ENCODE results near the gene GRIK4. TPM values are rescaled to one million over a fixed set of nuclear protein-coding genes. Genes with fewer than 3 reads are reported as not detected.

GRIK4 gene
- total RNA-seq, 1 donor from 2014 or later, result 0.10 TPM

DNA sequence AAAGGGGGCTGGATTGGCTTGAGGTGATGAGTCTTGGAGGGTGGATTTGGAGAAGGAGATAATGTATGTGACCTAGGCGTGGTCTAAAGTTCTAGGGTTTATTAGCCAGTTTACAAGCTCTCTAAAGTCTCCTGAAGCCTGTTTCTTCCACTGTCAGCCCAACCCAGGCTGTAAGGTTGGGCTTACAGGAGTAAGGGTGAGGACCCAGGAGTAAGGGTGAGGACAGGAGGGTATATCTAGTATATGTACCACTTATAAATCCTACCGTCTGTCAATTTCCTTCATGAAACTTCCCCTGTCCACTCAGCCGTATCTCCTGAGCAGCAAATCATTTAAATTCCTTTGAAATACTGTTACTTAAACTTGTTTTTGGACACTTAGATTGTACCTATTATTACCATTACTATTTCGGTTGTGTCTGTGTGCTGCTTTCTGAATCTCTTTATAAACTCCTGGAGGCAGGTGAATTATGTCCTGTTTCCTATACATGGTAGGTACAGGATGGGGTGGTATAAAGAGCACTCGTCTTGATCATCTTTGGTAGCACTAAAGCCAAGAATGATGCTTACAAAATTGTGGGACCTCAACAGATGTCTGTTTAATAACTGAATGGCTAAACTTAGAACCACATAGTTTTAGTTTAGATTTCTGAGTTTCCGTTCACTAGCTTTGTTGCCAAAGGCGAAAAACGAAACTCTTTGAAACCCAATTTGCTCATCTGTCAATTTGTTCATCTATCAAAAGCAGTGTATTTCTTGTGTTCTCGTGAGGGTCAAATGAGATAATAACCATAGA lies 192.0 kb downstream of the GRIK4 start:
- no peak for DNase-seq (ENCODE audit: low spot score)

GRCh38 chr11:120704256-120704750 lies 192.8 kb downstream of the GRIK4 start:
- no peak for DNase-seq (ENCODE audit: low spot score)

- no peak for DNase-seq (ENCODE audit: low spot score)
Observed at GRCh38 chr11:120706257-120706656, 194.7 kb downstream of the GRIK4 start.

DNA sequence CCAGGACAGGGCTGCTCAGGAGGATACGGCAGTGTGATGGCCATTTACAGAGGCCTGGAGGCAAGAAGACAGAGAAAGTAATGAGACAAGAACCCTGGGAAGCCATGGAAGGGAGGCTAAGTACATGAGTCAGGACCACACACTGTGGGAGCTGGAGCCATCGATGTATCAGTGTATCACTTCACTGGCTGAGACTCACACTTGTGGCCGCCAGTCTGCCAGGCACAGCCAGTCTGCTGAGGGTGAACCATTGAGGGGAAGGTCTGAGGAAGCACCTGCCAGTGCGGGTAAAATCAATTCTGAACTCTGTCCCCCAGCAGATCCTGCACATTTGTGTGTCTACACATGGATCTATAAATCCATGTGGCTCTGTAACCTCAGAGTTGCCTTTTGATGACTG lies 195.6 kb downstream of the GRIK4 start:
- DNase-seq (ENCODE audit: low spot score), result no peak

DNA sequence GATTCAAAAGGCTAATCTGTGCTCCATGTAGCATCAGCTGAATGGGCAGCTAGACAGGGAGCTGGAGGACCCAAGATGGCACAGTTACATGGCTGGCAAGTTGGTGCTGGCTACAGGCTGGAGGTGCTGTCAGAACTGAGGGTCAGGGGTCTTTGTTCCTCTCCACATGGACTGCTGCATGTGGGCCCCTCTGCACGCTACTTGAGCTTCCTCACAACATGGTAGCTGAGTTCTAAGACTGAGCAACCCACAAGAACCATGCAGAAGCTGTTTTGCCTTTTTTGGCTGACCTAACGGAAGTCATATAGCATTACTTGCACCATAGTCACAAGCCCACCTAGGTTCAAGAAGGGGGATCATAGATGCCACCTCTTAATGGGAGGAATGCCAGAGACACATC lies 196.1 kb downstream of the GRIK4 start:
- no peak for DNase-seq (ENCODE audit: low spot score)

- DNase-seq (ENCODE audit: low spot score), result no peak
Observed at GRCh38 chr11:120708511-120709183, 197.1 kb downstream of the GRIK4 start.

DNA sequence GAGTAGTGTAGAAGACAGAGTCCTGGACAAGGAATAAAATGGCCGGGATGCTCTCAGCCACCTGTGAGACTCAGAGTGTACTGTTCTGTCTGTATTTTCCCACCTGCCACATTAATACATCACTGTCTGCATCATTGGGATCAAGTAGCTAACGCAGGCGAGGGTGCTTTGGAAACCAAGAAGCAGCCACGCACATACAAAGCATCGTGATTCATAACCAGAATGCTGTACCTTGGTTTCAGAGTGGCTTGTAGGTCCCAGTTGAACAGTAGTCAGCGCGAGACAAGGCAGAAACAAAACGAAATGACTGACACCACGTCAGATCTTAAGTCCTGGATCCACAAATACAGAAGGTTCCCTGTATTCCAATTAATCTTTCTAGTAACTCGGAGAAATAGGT lies 198.3 kb downstream of the GRIK4 start:
- no peak for DNase-seq (ENCODE audit: low spot score)

DNA sequence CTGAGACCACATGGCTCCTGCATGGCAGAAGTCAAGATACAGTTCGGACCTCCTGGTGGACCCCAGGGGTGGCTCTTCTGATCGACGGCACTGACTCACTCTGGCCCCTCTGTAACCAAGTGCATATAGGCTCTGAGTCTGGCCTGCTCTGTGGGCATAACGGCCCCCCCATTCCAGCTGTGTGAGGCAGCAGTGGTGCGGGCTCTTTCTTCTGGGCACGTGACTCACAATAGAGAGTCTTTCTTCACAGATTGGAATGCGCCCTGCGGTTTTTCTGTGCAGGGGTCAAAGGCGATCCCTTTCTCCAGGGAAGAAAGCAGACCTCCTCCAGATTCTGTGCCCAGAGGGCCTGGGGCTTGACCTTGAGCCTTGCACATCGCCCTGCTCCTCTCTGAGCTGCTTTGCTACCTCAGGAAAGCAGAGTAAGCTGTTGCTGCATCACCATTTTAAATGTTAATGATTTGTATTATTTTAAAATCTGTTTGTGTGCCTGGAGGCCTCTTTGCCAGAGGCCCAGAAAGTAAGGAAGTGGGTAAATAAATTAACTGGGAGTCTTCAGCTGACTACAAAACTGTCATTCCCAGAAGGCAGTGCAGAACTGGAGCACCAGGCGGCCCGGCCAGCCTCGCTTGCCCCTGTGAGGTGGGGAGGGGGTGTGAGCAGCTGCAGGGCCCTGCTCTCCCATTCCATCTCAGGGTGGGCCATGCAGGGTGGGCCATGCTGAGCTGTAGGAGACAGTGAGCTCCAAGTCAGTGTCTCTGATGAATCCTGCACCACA lies 199.0 kb downstream of the GRIK4 start:
- DNase-seq (ENCODE audit: low spot score), result no peak

DNA sequence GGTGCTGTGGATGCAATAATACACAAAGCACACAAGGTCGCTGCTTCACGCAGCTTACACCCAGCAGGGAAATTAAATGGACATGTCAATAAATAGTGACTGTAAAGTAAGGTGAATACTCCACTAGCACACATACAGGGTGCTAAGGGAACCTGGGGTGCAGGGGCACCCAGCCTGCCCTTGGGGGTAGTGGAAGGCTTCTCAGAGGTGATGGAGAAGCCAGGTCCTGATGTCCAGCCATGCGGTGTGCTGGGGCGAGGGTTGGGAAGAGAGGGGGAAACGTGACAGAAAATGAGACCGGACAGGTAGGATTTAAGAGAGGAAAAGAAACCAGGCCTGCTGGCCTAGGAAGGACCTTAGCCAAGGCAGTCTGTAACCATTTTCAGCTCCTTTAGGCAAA lies 200.5 kb downstream of the GRIK4 start:
- DNase-seq (ENCODE audit: low spot score), result no peak

GRCh38 chr11:120712881-120713280 lies 201.3 kb downstream of the GRIK4 start:
- DNase-seq (ENCODE audit: low spot score), result no peak

- DNase-seq (ENCODE audit: low spot score), result no peak
Observed at GRCh38 chr11:120713296-120713695, 201.7 kb downstream of the GRIK4 start.

DNA sequence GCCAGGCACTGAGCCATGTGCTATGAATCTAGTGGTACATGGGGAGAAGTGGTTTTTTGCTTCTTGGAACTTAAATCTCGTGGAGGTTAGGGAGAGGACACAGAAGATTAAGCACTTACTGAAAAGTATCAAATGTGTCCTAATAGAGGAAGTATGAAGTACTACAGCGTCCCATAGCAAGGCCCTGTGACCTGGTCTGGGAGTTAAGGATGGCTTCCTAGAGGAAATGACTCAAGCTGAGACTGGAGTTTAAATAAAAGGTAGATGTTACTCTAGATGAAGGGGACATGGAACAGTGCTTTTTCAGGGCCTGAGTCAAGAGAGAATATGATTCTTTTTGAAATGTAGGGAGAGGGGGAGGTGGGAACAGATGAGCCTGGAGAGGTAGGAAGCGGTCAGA lies 202.9 kb downstream of the GRIK4 start:
- no peak for DNase-seq (ENCODE audit: low spot score)

GRCh38 chr11:120715239-120715638 lies 203.7 kb downstream of the GRIK4 start:
- DNase-seq (ENCODE audit: low spot score), result no peak

DNA sequence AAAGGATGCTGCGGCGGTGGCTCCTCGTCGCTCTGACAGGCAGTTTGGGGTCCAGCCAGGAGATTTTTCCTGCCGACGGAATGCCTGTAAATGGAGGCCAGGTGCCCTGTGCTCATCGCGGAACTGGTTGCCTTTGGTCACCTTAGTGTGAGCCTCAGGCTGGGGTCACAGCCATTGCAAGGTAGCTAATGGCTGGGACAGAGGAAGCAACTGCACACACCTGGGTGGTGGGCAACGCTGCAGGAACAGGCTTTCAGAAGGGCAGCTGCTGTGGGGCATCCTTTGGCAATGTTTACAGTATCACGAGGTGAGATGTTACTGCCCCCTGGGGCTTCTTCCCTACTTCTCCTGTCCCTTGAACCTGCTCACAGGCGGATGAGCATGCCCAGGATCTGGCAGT lies 205.5 kb downstream of the GRIK4 start:
- DNase-seq (ENCODE audit: low spot score), result peak; percentile 81

GRCh38 chr11:120717623-120718022 lies 206.1 kb downstream of the GRIK4 start:
- peak; percentile 60 for DNase-seq (ENCODE audit: low spot score)

GRCh38 chr11:120718171-120718570 lies 206.6 kb downstream of the GRIK4 start:
- DNase-seq (ENCODE audit: low spot score), result no peak

GRCh38 chr11:120719348-120719747 lies 207.8 kb downstream of the GRIK4 start:
- DNase-seq (ENCODE audit: low spot score), result no peak

- no peak for DNase-seq (ENCODE audit: low spot score)
Observed at GRCh38 chr11:120720760-120721159, 209.2 kb downstream of the GRIK4 start.

DNA sequence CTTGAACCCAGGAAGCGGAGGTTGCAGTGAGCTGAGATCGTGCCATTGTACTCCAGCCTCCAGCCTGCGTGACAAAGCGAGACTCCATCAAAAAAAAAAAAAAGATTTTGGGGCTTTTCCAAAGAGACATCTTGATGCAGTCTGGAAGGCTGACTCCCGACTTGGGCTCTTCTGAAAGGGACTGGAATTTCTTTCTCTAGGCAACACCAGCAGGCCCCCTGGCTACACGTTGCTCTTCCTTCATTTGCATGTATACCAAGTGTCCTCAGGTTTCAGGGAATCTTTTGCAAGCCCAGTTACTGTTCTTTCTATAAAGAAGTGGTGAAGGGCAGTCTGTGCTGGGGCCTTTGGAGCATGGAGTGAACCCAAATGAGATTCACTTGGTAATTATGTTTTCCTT lies 211.0 kb downstream of the GRIK4 start:
- no peak for DNase-seq (ENCODE audit: low spot score)

DNA sequence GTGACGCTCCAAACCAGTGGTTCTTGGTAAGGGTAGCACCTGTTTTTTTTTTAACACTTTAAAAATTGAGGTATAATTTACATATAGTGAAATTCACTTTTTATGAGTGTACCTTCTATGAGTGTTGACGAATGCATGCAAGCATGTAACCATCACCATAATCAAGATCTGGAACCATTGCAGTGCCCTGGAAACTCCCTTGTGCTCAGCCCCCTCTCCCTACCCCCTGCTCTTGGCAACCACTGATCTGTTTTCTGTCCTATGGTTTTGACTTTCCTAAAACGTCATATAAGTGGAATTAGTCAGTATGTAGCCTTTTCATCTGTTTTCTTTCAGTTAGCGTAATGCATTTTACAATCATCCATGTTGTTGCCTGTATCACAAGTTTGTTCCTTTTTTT lies 212.2 kb downstream of the GRIK4 start:
- no peak for DNase-seq (ENCODE audit: low spot score)

GRCh38 chr11:120727752-120728151 lies 216.2 kb downstream of the GRIK4 start:
- DNase-seq (ENCODE audit: low spot score), result no peak

DNA sequence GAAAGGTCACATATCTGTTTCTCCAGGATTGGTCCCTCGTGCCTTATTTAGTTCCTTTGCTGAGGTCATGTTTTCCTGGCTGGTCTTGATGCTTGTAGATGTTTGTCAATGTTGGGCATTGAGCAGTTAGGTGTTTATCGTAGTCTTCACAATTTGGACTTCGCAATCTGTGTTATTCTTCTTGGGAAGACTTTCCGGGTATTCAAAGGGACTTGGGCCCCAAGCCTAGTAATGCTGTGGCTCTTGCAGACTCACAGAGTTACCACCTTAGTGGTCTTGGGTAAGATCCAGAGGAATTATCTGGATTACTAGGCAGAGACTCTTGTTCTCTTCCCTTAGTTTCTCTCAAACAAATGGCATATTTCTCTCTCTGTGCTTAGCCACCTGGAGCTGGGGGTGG lies 223.5 kb downstream of the GRIK4 start:
- DNase-seq (ENCODE audit: low spot score), result no peak

All from mesenteric fat pad (tissue), 1 donor.